SU-DHL-6 (cell line): ENCODE data around the gene VWA8.

ENCODE experiments used
- EZH2phosphoT487 ChIP-seq: fragments of 200-600 bp; sonication (generic), shearing (Covaris generic); conservative IDR thresholded peaks from 2 replicates; pipeline ENCODE4 v1.6.1; 2018; ENCODE audit warnings: mild to moderate bottlenecking, antibody characterized with exemption, low read length, moderate library complexity, mixed read lengths
- TF ChIP-seq, protein P1 (sequence below): fragments of 200-600 bp; sonication (generic); IDR thresholded peaks from one replicate; pipeline ENCODE4 v1.5.1; 2017; ENCODE audit warnings: antibody characterized with exemption, mild to moderate bottlenecking, low read length, moderate library complexity; ENCODE audit not compliant: insufficient read depth, poor library complexity, severe bottlenecking

GRCh38 chr13:41854758-41855157, 106.2 kb downstream of the VWA8 start:
- TF ChIP-seq, protein P1, sequence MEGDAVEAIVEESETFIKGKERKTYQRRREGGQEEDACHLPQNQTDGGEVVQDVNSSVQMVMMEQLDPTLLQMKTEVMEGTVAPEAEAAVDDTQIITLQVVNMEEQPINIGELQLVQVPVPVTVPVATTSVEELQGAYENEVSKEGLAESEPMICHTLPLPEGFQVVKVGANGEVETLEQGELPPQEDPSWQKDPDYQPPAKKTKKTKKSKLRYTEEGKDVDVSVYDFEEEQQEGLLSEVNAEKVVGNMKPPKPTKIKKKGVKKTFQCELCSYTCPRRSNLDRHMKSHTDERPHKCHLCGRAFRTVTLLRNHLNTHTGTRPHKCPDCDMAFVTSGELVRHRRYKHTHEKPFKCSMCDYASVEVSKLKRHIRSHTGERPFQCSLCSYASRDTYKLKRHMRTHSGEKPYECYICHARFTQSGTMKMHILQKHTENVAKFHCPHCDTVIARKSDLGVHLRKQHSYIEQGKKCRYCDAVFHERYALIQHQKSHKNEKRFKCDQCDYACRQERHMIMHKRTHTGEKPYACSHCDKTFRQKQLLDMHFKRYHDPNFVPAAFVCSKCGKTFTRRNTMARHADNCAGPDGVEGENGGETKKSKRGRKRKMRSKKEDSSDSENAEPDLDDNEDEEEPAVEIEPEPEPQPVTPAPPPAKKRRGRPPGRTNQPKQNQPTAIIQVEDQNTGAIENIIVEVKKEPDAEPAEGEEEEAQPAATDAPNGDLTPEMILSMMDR: no peak
- no peak for TF ChIP-seq EZH2phosphoT487
